OCI-LY7 (cell line): ENCODE results near the gene SIRT5. TPM values are rescaled to one million over a fixed set of nuclear protein-coding genes. Genes with fewer than 3 reads are reported as not detected.
A peak's percentile ranks its signal among the peaks of the same experiment; 100 is the strongest.

Experiments
- BruUV-seq: library from RNA; stranded (reverse); fragments of 400-500 nt; replicated peaks from 2 replicates; lab custom pipeline; 2021; lab: Mats Ljungman, UMichigan
- CTCF ChIA-PET: fragments of 300-600 bp; sonication (Branson Sonifier 250); formaldehyde crosslinking; loops from one replicate; lab custom pipeline; 2022; ENCODE audit warnings: antibody characterized with exemption; ENCODE audit not compliant: unreplicated experiment; lab: Charles Lee
- POLR2A ChIA-PET: fragments of 300-600 bp; sonication (Branson Sonifier 250); formaldehyde crosslinking; loops from one replicate; lab custom pipeline; 2022; ENCODE audit warnings: antibody characterized with exemption; lab: Charles Lee
- DNase-seq: peaks from one replicate; pipeline ENCODE4 v3.0.0-alpha.2; 2015; ENCODE audit warnings: low spot score
- H2AFZ ChIP-seq: fragments of 200-600 bp; sonication (generic), shearing (Covaris generic); 2 replicates; pipeline ENCODE4 v1.6.1; 2014; ENCODE audit warnings: mild to moderate bottlenecking, antibody characterized with exemption, low read length, moderate library complexity
- H3K27ac ChIP-seq: fragments of 200-600 bp; sonication (generic); 2 replicates; pipeline ENCODE4 v1.5.1; 2014; ENCODE audit warnings: mixed run types, low read depth, mild to moderate bottlenecking, moderate library complexity, low read length, inconsistent platforms; ENCODE audit not compliant: poor library complexity, severe bottlenecking
- H3K36me3 ChIP-seq: fragments of 200-600 bp; sonication (generic); 2 replicates; pipeline ENCODE4 v1.6.1; 2014; ENCODE audit warnings: mild to moderate bottlenecking, antibody characterized with exemption, low read length, moderate library complexity, mixed read lengths; ENCODE audit not compliant: insufficient read depth
- H3K4me1 ChIP-seq: fragments of 200-600 bp; sonication (generic); 2 replicates; pipeline ENCODE4 v1.5.1; 2014; ENCODE audit warnings: mild to moderate bottlenecking, low read length; ENCODE audit not compliant: insufficient read depth, poor library complexity, severe bottlenecking
- H3K4me2 ChIP-seq: fragments of 200-600 bp; sonication (generic); 2 replicates; pipeline ENCODE4 v1.6.1; 2014; ENCODE audit warnings: mild to moderate bottlenecking, low read length
- H3K4me3 ChIP-seq: fragments of 200-600 bp; sonication (generic); 2 replicates; pipeline ENCODE4 v1.5.1; 2014; ENCODE audit warnings: mild to moderate bottlenecking, low read depth, low read length; ENCODE audit not compliant: poor library complexity, severe bottlenecking
- H3K79me2 ChIP-seq: fragments of 200-600 bp; sonication (generic); 2 replicates; pipeline ENCODE4 v1.6.1; 2016; ENCODE audit warnings: low read depth, mild to moderate bottlenecking, low read length, moderate library complexity, mixed read lengths; ENCODE audit not compliant: insufficient read depth
- H3K9me2 ChIP-seq: fragments of 200-600 bp; sonication (generic); 2 replicates; pipeline ENCODE4 v1.6.1; 2016; ENCODE audit warnings: mild to moderate bottlenecking, low read length, mixed read lengths; ENCODE audit not compliant: insufficient read depth
- H3K9me3 ChIP-seq: fragments of 200-600 bp; sonication (generic); 2 replicates; pipeline ENCODE4 v1.6.1; 2014; ENCODE audit warnings: mild to moderate bottlenecking, mixed run types, low read length, mixed read lengths
- H4K20me1 ChIP-seq: fragments of 200-600 bp; sonication (generic); 2 replicates; pipeline ENCODE4 v1.6.1; 2014; ENCODE audit warnings: mild to moderate bottlenecking, antibody characterized with exemption, low read length, moderate library complexity, mixed read lengths; ENCODE audit not compliant: insufficient read depth
- EZH2phosphoT487 ChIP-seq: fragments of 200-600 bp; sonication (generic); IDR thresholded peaks from 2 replicates; pipeline ENCODE4 v1.6.1; 2018; ENCODE audit warnings: low read depth, borderline replicate concordance, mild to moderate bottlenecking, mixed run types, antibody characterized with exemption, low read length, moderate library complexity, mixed read lengths
- intact Hi-C: fragments of 100-400 bp; cut with micrococcal nuclease; formaldehyde crosslinking; loops from one replicate; pipeline ENCODE4 v1.10.0; 2022; ENCODE audit not compliant: unreplicated experiment
- total RNA-seq, 2 experiments: library from RNA; depleted of rRNA in 1 of 2; stranded (reverse); fragments of >200 nt in 1 of 2; shearing (Covaris generic) in 1 of 2; gene quantifications; 2 replicates each; pipeline ENCODE4 v1.2.3, GENCODE V29; 2014 to 2022
- TF ChIP-seq, protein P1 (sequence below): fragments of 200-600 bp; sonication (generic); conservative IDR thresholded peaks from 2 replicates; pipeline ENCODE4 v1.5.1; 2014; ENCODE audit warnings: mild to moderate bottlenecking, antibody characterized with exemption, low read length, moderate library complexity, mixed read lengths

SIRT5 gene
- total RNA-seq, 2 experiments from 2014 or later, result 17.6 to 23.6 TPM

DNA sequence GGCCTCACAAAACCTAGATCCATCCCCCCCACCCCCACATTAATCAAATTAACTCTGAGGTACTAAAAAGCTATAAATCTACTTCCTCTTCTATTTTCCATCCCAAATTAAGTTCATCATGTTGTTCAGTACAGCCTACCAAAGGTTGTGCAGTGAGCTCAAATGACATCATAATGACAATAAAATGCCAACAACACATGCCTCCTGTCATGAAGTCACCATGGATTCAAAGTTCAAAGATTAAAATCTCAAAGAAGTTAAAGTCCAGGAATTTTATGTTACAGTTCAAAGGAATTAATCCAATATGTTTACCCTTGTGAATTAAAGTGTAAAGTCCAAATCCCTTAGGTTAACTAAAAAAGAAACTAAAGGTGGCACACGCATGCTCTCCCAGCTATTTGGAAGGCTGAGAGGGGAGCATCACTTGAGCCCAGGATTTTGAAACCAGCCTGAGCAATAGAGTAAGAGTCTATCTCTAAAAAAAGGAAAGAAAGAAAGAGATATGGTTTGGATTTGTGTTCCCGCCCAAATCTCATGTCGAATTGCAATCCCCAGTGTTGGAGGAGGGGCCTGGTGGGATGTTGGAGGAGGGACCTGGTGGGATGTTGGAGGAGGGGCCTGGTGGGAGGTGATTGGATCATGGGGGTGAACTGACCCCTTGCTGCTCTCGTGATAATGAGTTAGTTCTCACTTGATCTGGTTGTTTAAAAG is 25.7 kb upstream of the SIRT5 start:
- peaks cover 14% of the 10 kb centered on the region for H3K4me1 ChIP-seq
- H3K9me3 ChIP-seq, result no peaks in the 10 kb centered on the region
- H4K20me1 ChIP-seq, result no peaks in the 10 kb centered on the region
- no peak for DNase-seq
- no peak overlapping the region for H3K4me3 ChIP-seq
- no peak overlapping the region for H3K27ac ChIP-seq
- H2AFZ ChIP-seq, result peak overlapping the region; percentile 27
- BruUV-seq, result no TSS peak
- ChIA-PET POLR2A (interaction anchor here (0.6 to 1.7 kb wide), 4 partner anchors 11 to 217 kb away, joined by 4 to 6 read pairs (median 5); no protein-coding TSS in a partner anchor), CTCF (interaction anchor here (0.6 kb wide), 3 partner anchors 14 to 448 kb away, joined by 3 read pairs; no protein-coding TSS in a partner anchor)
- no peaks in the 10 kb centered on the region for H3K36me3 ChIP-seq
- H3K79me2 ChIP-seq, result no peaks in the 10 kb centered on the region
- TF ChIP-seq EZH2phosphoT487, result no peak
- TF ChIP-seq, protein P1, sequence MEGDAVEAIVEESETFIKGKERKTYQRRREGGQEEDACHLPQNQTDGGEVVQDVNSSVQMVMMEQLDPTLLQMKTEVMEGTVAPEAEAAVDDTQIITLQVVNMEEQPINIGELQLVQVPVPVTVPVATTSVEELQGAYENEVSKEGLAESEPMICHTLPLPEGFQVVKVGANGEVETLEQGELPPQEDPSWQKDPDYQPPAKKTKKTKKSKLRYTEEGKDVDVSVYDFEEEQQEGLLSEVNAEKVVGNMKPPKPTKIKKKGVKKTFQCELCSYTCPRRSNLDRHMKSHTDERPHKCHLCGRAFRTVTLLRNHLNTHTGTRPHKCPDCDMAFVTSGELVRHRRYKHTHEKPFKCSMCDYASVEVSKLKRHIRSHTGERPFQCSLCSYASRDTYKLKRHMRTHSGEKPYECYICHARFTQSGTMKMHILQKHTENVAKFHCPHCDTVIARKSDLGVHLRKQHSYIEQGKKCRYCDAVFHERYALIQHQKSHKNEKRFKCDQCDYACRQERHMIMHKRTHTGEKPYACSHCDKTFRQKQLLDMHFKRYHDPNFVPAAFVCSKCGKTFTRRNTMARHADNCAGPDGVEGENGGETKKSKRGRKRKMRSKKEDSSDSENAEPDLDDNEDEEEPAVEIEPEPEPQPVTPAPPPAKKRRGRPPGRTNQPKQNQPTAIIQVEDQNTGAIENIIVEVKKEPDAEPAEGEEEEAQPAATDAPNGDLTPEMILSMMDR, result no peak
- intact Hi-C loops, result no loop called here
- no peaks in the 10 kb centered on the region for H3K9me2 ChIP-seq
- H3K4me2 ChIP-seq, result peak overlapping the region; percentile 27; the same call in 1 of the 2 replicates

DNA sequence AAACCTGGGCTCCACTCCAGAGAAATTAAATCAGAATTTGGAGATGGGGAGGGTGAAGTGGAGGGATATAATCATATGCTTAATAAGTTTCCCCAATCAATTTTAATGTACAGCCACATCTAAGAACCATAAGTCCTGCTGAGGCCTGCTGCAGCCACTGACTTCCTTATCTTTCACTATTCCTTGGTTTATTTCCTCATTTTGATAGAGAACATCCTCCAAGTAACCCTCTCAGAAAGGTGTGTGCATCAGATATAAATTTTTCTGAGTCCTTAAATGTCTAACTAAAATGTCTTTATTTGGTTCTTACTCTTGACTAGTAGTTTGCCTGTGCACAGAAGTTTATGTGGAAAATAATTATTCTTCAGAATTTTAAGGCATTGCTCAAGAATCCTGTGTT is 23.7 kb upstream of the SIRT5 start:
- Histone ChIP-seq H3K36me3 (no peaks in the 10 kb centered on the region), H3K9me3 (no peaks in the 10 kb centered on the region), H4K20me1 (no peaks in the 10 kb centered on the region), H3K9me2 (no peaks in the 10 kb centered on the region), H3K4me3 (no peak overlapping the region), H3K4me1 (peaks cover 14% of the 10 kb centered on the region), H3K79me2 (no peaks in the 10 kb centered on the region), H3K4me2 (no peak overlapping the region), H3K27ac (no peak overlapping the region), H2AFZ (no peak overlapping the region)
- ChIA-PET CTCF (no interaction called here), POLR2A (no interaction called here)
- no peak for TF ChIP-seq EZH2phosphoT487
- TF ChIP-seq, protein P1, result no peak
- no peak for DNase-seq
- intact Hi-C loops, result no loop called here
- no TSS peak for BruUV-seq

DNA sequence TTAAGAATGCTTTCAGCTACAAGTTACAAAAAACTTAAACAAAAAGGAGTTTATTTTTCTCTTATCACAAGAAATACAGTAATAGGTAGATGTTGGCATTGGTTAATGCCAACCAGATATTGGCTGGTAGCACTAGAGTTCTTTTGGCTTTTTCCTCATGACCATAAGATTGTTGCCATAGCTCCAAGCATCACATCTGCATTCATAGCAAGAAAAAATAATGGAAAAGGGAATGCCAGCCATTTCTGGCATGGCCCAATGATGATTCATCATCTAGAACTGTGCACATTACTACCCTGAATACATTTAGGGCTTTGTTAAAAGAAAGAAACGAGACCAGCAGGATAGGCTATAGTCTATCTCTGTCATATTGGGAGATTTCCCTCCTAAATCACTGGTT is 20.8 kb upstream of the SIRT5 start:
- Histone ChIP-seq H3K4me1 (peaks cover 6% of the 10 kb centered on the region), H4K20me1 (no peaks in the 10 kb centered on the region), H3K79me2 (no peaks in the 10 kb centered on the region), H3K9me2 (no peaks in the 10 kb centered on the region), H3K36me3 (no peaks in the 10 kb centered on the region), H2AFZ (no peak overlapping the region), H3K4me3 (no peak overlapping the region), H3K4me2 (no peak overlapping the region), H3K27ac (no peak overlapping the region), H3K9me3 (no peaks in the 10 kb centered on the region)
- ChIA-PET CTCF (no interaction called here), POLR2A (interaction anchor here (0.6 to 1.5 kb wide), 5 partner anchors 10 to 292 kb away, joined by 3 to 5 read pairs (median 3); no protein-coding TSS in a partner anchor)
- no TSS peak for BruUV-seq
- TF ChIP-seq, protein P1, result no peak
- TF ChIP-seq EZH2phosphoT487, result no peak
- intact Hi-C loops, result no loop called here
- DNase-seq, result no peak
